Measurements from ENCODE around the gene ZNF638.

Gene ZNF638

GRCh38 chr2:71474744-71475397, 143.3 kb downstream of the ZNF638 start:
- H3K9ac ChIP-seq (ENCODE audit: low read depth, low read length, poor library complexity, severe bottlenecking) = no peak overlapping the region
- H3K36me3 ChIP-seq (ENCODE audit: insufficient read depth, low read length) = no peaks in the 10 kb centered on the region
- no peak for TF ChIP-seq CTCF (conservative IDR thresholded peaks at IDR 0.05; ENCODE audit: low read length)
- TF ChIP-seq EZH2phosphoT487 (IDR thresholded peaks at IDR 0.05; ENCODE audit: borderline replicate concordance) = no peak
- H2AFZ ChIP-seq (ENCODE audit: low read length) = no peak overlapping the region
- H4K20me1 ChIP-seq (ENCODE audit: insufficient read depth, low read length, poor library complexity, severe bottlenecking) = no peaks in the 10 kb centered on the region
- no peaks in the 10 kb centered on the region for H3K9me2 ChIP-seq (replicated peaks; ENCODE audit: low read depth, low read length)
- H3K4me1 ChIP-seq (ENCODE audit: insufficient read depth, low read length, poor library complexity, severe bottlenecking) = no peaks in the 10 kb centered on the region
- no peaks in the 10 kb centered on the region for H3K9me3 ChIP-seq (ENCODE audit: insufficient read depth, low read depth, low read length)
- H3K79me2 ChIP-seq (ENCODE audit: insufficient read depth, low read length) = no peaks in the 10 kb centered on the region
- H3K27me3 ChIP-seq (ENCODE audit: insufficient read depth, low read length, poor library complexity, severe bottlenecking) = no peaks in the 10 kb centered on the region
- no peaks in the 10 kb centered on the region for H3F3A ChIP-seq (ENCODE audit: low read depth)
- no peak overlapping the region for H3K4me3 ChIP-seq (ENCODE audit: low read length, poor library complexity, severe bottlenecking)
- no peak overlapping the region for H3K4me2 ChIP-seq (ENCODE audit: low read depth, low read length, poor library complexity, severe bottlenecking)

- Histone ChIP-seq H3K4me2 (ENCODE audit: low read depth, low read length, poor library complexity, severe bottlenecking) (no peak overlapping the region), H3F3A (ENCODE audit: low read depth) (no peaks in the 10 kb centered on the region), H3K36me3 (ENCODE audit: insufficient read depth, low read length) (no peaks in the 10 kb centered on the region), H2AFZ (ENCODE audit: low read length) (no peak overlapping the region), H3K4me1 (ENCODE audit: insufficient read depth, low read length, poor library complexity, severe bottlenecking) (no peaks in the 10 kb centered on the region), H3K4me3 (ENCODE audit: low read length, poor library complexity, severe bottlenecking) (no peak overlapping the region), H3K9ac (ENCODE audit: low read depth, low read length, poor library complexity, severe bottlenecking) (no peak overlapping the region), H3K27me3 (ENCODE audit: insufficient read depth, low read length, poor library complexity, severe bottlenecking) (no peaks in the 10 kb centered on the region), H4K20me1 (ENCODE audit: insufficient read depth, low read length, poor library complexity, severe bottlenecking) (no peaks in the 10 kb centered on the region), H3K79me2 (ENCODE audit: insufficient read depth, low read length) (no peaks in the 10 kb centered on the region), H3K9me2 (replicated peaks; ENCODE audit: low read depth, low read length) (no peaks in the 10 kb centered on the region), H3K9me3 (ENCODE audit: insufficient read depth, low read depth, low read length) (no peaks in the 10 kb centered on the region)
- TF ChIP-seq EZH2phosphoT487 (IDR thresholded peaks at IDR 0.05; ENCODE audit: borderline replicate concordance) = no peak
- TF ChIP-seq CTCF (conservative IDR thresholded peaks at IDR 0.05; ENCODE audit: low read length) = no peak
Observed at GRCh38 chr2:71476495-71476894, 144.9 kb downstream of the ZNF638 start.

GRCh38 chr2:71477231-71477691, 145.7 kb downstream of the ZNF638 start:
- Histone ChIP-seq H3K9ac (ENCODE audit: low read depth, low read length, poor library complexity, severe bottlenecking) (no peak overlapping the region), H3K4me1 (ENCODE audit: insufficient read depth, low read length, poor library complexity, severe bottlenecking) (no peaks in the 10 kb centered on the region), H3K9me3 (ENCODE audit: insufficient read depth, low read depth, low read length) (no peaks in the 10 kb centered on the region), H3K27me3 (ENCODE audit: insufficient read depth, low read length, poor library complexity, severe bottlenecking) (no peaks in the 10 kb centered on the region), H3K79me2 (ENCODE audit: insufficient read depth, low read length) (no peaks in the 10 kb centered on the region), H3K4me3 (ENCODE audit: low read length, poor library complexity, severe bottlenecking) (no peak overlapping the region), H3F3A (ENCODE audit: low read depth) (no peaks in the 10 kb centered on the region), H2AFZ (ENCODE audit: low read length) (no peak overlapping the region), H3K9me2 (replicated peaks; ENCODE audit: low read depth, low read length) (no peaks in the 10 kb centered on the region), H3K4me2 (ENCODE audit: low read depth, low read length, poor library complexity, severe bottlenecking) (no peak overlapping the region), H3K36me3 (ENCODE audit: insufficient read depth, low read length) (no peaks in the 10 kb centered on the region), H4K20me1 (ENCODE audit: insufficient read depth, low read length, poor library complexity, severe bottlenecking) (no peaks in the 10 kb centered on the region)
- TF ChIP-seq EZH2phosphoT487 (IDR thresholded peaks at IDR 0.05; ENCODE audit: borderline replicate concordance) = no peak
- TF ChIP-seq CTCF (conservative IDR thresholded peaks at IDR 0.05; ENCODE audit: low read length) = no peak

Data from Loucy (cell line).